LNCaP clone FGC (cell line): ENCODE data around the gene C4orf33.
"Not testable (repeated sequence)": the region's sequence is repeated elsewhere in the genome, so short reads cannot be mapped to it uniquely, and the experiment has no call there.

Experiments used
- DNase-seq: peaks from one replicate; pipeline ENCODE4 v3.0.0-alpha.2; 2011; ENCODE audit warnings: low read depth
- H3K4me3 ChIP-seq: 2 replicates; pipeline ENCODE4 v1.5.1; 2011; ENCODE audit warnings: mild to moderate bottlenecking, low read depth, low read length, control low read depth
- TF ChIP-seq, protein P1 (sequence below): IDR thresholded peaks from 2 replicates; pipeline ENCODE4 v1.5.1; 2012; ENCODE audit warnings: mild to moderate bottlenecking; ENCODE audit not compliant: control insufficient read depth, insufficient read depth; ENCODE audit errors: extremely low read depth

Gene C4orf33

DNA sequence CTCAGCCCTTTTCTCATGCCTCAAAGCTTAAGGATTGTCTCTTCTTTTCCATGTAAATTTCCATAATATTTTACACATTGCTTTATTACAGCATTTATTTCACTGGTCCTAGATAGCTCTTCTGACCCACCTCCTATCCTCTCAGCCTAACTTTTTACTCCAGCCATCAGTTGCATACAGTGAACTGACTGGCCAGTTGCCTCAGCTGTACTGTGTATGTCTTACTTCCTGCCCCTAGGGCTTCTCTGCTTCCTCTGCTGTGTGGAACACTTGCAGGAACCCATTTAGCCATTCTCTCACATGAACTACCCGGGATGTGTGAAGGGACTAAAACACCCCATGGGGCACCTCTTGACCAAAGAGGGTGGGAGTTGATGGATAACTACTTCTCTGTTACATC, 18.0 kb downstream of the C4orf33 start:
- H3K4me3 ChIP-seq, result no peak overlapping the region
- TF ChIP-seq, protein P1, sequence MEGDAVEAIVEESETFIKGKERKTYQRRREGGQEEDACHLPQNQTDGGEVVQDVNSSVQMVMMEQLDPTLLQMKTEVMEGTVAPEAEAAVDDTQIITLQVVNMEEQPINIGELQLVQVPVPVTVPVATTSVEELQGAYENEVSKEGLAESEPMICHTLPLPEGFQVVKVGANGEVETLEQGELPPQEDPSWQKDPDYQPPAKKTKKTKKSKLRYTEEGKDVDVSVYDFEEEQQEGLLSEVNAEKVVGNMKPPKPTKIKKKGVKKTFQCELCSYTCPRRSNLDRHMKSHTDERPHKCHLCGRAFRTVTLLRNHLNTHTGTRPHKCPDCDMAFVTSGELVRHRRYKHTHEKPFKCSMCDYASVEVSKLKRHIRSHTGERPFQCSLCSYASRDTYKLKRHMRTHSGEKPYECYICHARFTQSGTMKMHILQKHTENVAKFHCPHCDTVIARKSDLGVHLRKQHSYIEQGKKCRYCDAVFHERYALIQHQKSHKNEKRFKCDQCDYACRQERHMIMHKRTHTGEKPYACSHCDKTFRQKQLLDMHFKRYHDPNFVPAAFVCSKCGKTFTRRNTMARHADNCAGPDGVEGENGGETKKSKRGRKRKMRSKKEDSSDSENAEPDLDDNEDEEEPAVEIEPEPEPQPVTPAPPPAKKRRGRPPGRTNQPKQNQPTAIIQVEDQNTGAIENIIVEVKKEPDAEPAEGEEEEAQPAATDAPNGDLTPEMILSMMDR, result no peak
- no peak for DNase-seq

DNA sequence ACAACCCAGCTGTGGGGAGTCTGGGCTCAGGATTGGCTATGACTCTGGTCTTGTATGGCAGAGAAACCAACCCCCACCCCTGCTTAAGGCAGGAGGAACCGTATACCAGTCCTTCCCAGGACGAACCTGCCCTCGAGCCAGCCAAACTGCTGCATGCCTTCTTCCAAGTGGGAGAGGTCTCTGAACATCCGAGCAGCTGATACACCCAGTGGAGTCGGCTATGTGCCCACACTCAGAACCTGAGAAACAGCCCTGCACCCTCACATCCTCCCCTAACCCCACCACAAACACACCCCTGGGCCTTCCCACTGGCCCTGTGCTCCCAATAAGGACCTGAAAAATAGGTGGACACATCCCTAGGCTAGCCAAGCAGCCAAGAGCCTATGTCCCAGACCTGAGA, 21.8 kb downstream of the C4orf33 start:
- DNase-seq, result no peak
- TF ChIP-seq, protein P1, result no peak
- H3K4me3 ChIP-seq, result no peak overlapping the region

DNA sequence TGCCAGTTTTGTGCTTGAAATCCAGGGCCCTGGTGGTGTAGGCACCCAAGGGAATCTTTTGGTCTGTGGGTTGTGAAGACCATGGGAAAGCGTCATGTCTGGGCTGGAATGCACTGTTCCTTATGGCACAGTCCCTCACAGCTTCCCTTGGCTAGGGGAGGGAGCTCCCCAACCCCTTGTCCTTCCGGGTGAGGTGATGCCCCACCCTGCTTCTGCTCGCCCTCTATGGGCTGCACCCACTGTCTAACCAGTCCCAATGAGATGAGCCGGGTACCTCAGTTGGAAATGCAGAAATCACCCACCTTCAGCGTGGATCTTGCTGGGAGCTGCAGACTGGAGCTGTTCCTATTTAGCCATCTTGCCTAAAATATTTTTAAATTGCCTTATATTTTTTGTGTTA, 30.7 kb downstream of the C4orf33 start:
- DNase-seq, H3K4me3 ChIP-seq: not testable (repeated sequence)

DNA sequence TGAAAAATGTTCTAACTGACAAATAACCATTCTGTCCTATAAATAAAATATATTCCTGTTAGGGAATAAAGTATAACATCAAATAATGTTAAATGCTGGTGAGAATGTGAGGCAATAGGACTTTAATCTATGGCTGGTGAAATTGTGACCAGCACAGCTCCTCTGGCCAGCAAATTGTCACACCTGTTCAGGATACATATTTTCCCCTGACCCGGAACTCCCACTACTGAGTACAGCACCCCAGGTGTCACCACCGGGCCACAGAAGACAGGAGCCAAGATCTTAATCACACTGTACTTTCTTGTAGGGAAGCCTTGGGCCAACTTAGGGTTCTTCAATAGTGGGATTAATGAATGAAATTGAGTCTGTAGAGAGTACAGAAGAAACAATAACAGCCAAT, 33.2 kb downstream of the C4orf33 start:
- TF ChIP-seq, protein P1, result no peak
- no peak for DNase-seq
- no peak overlapping the region for H3K4me3 ChIP-seq

DNA sequence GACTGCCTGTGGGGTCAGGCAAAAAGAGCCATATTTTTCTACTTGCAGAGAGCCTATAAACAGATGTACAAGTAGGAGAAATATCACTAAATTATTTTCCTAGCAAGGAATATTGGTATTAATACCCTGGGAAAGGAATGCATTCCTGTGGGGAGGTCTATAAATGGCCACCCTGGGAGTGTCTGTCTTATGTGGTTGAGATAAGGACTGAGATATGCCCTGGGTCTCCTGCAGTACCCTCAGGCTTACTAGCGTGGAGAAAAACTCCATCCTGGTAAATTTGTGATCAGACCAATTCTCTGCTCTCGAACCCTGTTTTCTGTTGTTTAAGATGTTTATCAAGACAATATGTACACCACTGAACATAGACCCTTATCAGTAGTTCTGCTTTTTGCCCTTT, 35.4 kb downstream of the C4orf33 start:
- TF ChIP-seq, protein P1, result no peak
- H3K4me3 ChIP-seq, result no peak overlapping the region
- DNase-seq, result no peak

DNA sequence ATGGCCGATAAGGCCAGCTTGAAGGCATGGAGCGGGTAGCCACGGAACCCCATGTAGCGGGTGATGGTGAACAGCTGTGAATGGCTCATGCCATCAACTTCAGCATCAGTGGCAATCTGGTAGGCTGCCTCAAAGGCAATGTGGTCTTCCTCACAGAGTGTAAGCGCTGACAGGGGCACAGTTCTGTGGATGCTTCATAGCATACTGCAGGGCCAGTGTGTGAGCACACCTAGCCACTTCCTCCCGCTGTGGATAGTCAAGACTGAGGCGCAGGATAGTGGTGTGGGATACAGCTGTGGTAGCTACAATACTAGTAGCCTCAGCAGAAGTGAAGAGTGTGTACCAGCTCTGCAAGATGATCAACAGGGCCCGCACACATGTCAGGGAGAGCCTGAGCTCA, 40.5 kb downstream of the C4orf33 start:
- TF ChIP-seq, protein P1, result no peak
- H3K4me3 ChIP-seq, result no peak overlapping the region
- DNase-seq, result no peak

DNA sequence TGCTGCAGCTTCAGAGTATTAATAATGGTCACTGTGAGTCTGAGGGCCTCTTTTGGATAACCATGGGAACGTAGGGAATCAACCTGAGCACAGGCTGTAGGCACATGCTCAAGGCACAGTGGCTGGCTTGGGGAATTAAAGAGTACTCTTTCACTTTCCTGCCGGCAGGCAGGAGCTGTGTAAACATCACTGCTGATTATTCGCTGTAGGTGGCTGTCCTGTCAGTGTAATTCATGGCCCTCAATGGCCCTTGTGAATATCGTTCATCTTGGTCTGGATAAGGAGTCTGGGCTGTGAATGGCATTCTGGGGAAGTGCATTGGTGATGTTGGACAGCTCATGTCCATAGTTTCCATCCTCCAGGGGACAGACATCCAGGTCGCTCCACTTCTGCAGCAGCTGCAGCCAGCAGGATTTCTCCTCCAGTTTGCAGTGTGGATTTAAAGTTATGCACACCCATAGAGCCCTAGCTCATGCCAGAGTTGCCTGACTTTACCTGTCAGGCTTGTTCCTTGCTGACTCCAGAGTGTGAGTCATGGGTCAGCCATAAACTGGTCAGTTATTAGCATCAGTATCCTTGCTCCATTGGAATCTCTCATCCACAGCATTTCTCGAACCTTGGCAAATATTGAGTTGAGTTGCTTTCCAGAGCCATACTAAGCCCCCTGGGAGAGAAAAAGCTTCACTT, 43.0 kb downstream of the C4orf33 start:
- DNase-seq, result peak; percentile 8
- TF ChIP-seq, protein P1, result no peak
- no peak overlapping the region for H3K4me3 ChIP-seq

DNA sequence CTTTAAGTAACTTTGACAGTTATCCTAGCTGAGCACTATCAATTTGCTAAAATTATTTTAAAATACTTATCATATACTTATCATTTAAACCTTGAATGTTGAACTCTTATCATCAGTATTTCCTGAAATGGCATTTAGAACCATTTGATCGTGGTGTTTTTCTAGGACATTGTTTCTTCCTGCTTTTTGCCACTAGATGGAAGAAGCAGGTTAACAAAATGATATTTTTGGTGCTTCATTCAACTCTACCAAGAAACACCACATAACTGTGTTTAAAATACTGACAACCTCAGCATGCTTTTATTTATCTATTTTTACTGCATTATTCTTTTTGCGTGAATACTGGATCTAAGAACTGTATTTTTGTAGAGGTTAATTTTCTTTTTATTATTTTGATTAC, 44.6 kb downstream of the C4orf33 start:
- TF ChIP-seq, protein P1, result peak; percentile 19; the same call in 1 of the 2 replicates
- no peak for DNase-seq
- no peak overlapping the region for H3K4me3 ChIP-seq
